WTC11 (cell line): ENCODE results near the gene MACROD2. TPM values are rescaled to one million over a fixed set of nuclear protein-coding genes. Genes with fewer than 3 reads are reported as not detected.
A peak's percentile ranks its signal among the peaks of the same experiment; 100 is the strongest.

ENCODE experiments used
- ATAC-seq: fragments of 200-7000 bp; cut with Tn5 transposase; 2 replicates; pipeline ENCODE4 v1.10.0; 2021; ENCODE audit warnings: mild to moderate bottlenecking, moderate library complexity
- CTCF ChIA-PET: fragments of 300-600 bp; sonication (Branson Sonifier 250); formaldehyde crosslinking; loops from one replicate; lab custom pipeline; 2021; ENCODE audit warnings: antibody characterized with exemption; lab: Charles Lee
- POLR2A ChIA-PET: fragments of 350-600 bp; sonication (Branson Sonifier 250); formaldehyde crosslinking; loops from one replicate; lab custom pipeline; 2021; ENCODE audit warnings: antibody characterized with exemption; lab: Charles Lee
- DNase-seq: peaks from one replicate; pipeline ENCODE4 v3.0.0; 2021; ENCODE audit warnings: low spot score
- H3K27ac Mint-ChIP-seq: 2 replicates; pipeline ENCODE4 v1.8.0; 2021; ENCODE audit warnings: mixed read lengths
- H3K27me3 Mint-ChIP-seq: 2 replicates; pipeline ENCODE4 v1.8.0; 2021; ENCODE audit warnings: low read depth, mild to moderate bottlenecking, moderate library complexity, mixed read lengths
- H3K36me3 Mint-ChIP-seq: 2 replicates; pipeline ENCODE4 v1.8.0; 2021; ENCODE audit warnings: mixed read lengths
- H3K4me1 Mint-ChIP-seq: 2 replicates; pipeline ENCODE4 v1.8.0; 2022; ENCODE audit warnings: mixed read lengths
- H3K4me3 Mint-ChIP-seq: 2 replicates; pipeline ENCODE4 v1.8.0; 2021; ENCODE audit warnings: mild to moderate bottlenecking, moderate library complexity, mixed read lengths
- H3K9me3 Mint-ChIP-seq: 2 replicates; pipeline ENCODE4 v1.8.0; 2021; ENCODE audit warnings: mixed read lengths
- ATF1 ChIP-seq: sonication (generic); formaldehyde crosslinking; IDR thresholded peaks from 2 replicates; pipeline ENCODE4 v1.8.1; 2023; ENCODE audit warnings: mild to moderate bottlenecking, moderate library complexity, missing genetic modification reagents
- CBFB ChIP-seq: sonication (generic); formaldehyde crosslinking; IDR thresholded peaks from 2 replicates; pipeline ENCODE4 v1.8.1; 2022; ENCODE audit warnings: mild to moderate bottlenecking, low read depth, missing genetic modification reagents
- CREM ChIP-seq: sonication (generic); formaldehyde crosslinking; IDR thresholded peaks from 2 replicates; pipeline ENCODE4 v1.8.1; 2022; ENCODE audit warnings: mild to moderate bottlenecking, missing genetic modification reagents, moderate library complexity
- ELF4 ChIP-seq: sonication (generic); formaldehyde crosslinking; IDR thresholded peaks from 2 replicates; pipeline ENCODE4 v1.8.1; 2022; ENCODE audit warnings: low read depth, mild to moderate bottlenecking, moderate library complexity, missing genetic modification reagents
- ESRRA ChIP-seq: sonication (generic); formaldehyde crosslinking; IDR thresholded peaks from 2 replicates; pipeline ENCODE4 v1.8.1; 2022; ENCODE audit warnings: mild to moderate bottlenecking, missing genetic modification reagents, borderline replicate concordance
- JAZF1 ChIP-seq: fragments of 250-450 bp; sonication (Bioruptor Pico); IDR thresholded peaks from 2 replicates; pipeline ENCODE4 v1.9.0; 2021; ENCODE audit warnings: moderate library complexity, mild to moderate bottlenecking, inconsistent platforms
- JUN ChIP-seq: sonication (generic); formaldehyde crosslinking; IDR thresholded peaks from 2 replicates; pipeline ENCODE4 v1.8.0; 2023; ENCODE audit warnings: mild to moderate bottlenecking, missing genetic modification reagents
- NFATC4 ChIP-seq: fragments of 250-450 bp; sonication (Bioruptor Pico); IDR thresholded peaks from 2 replicates; pipeline ENCODE4 v1.9.0; 2021; ENCODE audit warnings: mild to moderate bottlenecking
- NR2C2 ChIP-seq: sonication (generic); formaldehyde crosslinking; IDR thresholded peaks from 2 replicates; pipeline ENCODE4 v1.8.0; 2022; ENCODE audit warnings: mild to moderate bottlenecking, missing genetic modification reagents
- SMAD3 ChIP-seq: sonication (generic); formaldehyde crosslinking; IDR thresholded peaks from 2 replicates; pipeline ENCODE4 v1.8.0; 2022; ENCODE audit warnings: missing genetic modification reagents, mild to moderate bottlenecking, borderline replicate concordance
- SOX15 ChIP-seq: fragments of 250-450 bp; sonication (Bioruptor Pico); IDR thresholded peaks from 2 replicates; pipeline ENCODE4 v1.9.0; 2021; ENCODE audit warnings: mild to moderate bottlenecking
- TCF7 ChIP-seq: sonication (generic); formaldehyde crosslinking; IDR thresholded peaks from 2 replicates; pipeline ENCODE4 v1.8.0; 2022; ENCODE audit warnings: mild to moderate bottlenecking, low read depth, missing genetic modification reagents, moderate library complexity
- TEAD4 ChIP-seq: sonication (generic); formaldehyde crosslinking; IDR thresholded peaks from 2 replicates; pipeline ENCODE4 v1.8.0; 2022; ENCODE audit warnings: mild to moderate bottlenecking, missing genetic modification reagents
- ZNF232 ChIP-seq: sonication (generic); formaldehyde crosslinking; IDR thresholded peaks from 2 replicates; pipeline ENCODE4 v1.8.0; 2022; ENCODE audit warnings: mild to moderate bottlenecking, missing genetic modification reagents
- ZNF416 ChIP-seq: fragments of 250-450 bp; sonication (Bioruptor Pico); IDR thresholded peaks from 2 replicates; pipeline ENCODE4 v1.9.0; 2021; ENCODE audit warnings: mild to moderate bottlenecking, inconsistent platforms
- total RNA-seq: library from RNA; stranded (reverse); gene quantifications from 3 replicates; pipeline ENCODE4 v1.2.3, GENCODE V29; 2021
- TF ChIP-seq, protein P1 (sequence below): sonication (generic); formaldehyde crosslinking; IDR thresholded peaks from 2 replicates; pipeline ENCODE4 v1.8.1; 2023; ENCODE audit warnings: mild to moderate bottlenecking, missing genetic modification reagents, moderate library complexity
- TF ChIP-seq, protein P2 (sequence below): sonication (generic); formaldehyde crosslinking; IDR thresholded peaks from 2 replicates; pipeline ENCODE4 v1.8.1; 2023; ENCODE audit warnings: mild to moderate bottlenecking, missing genetic modification reagents
- TF ChIP-seq, protein P3 (sequence below): sonication (generic); formaldehyde crosslinking; IDR thresholded peaks from 2 replicates; pipeline ENCODE4 v1.8.0; 2022; ENCODE audit warnings: missing genetic modification reagents
- TF ChIP-seq, protein P4 (sequence below): fragments of 250-450 bp; sonication (Bioruptor Pico); IDR thresholded peaks from 2 replicates; pipeline ENCODE4 v1.9.0; 2021; ENCODE audit warnings: mild to moderate bottlenecking
- TF ChIP-seq, protein P5 (sequence below): fragments of 250-450 bp; sonication (Bioruptor Pico); conservative IDR thresholded peaks from 2 replicates; pipeline ENCODE4 v1.9.0; 2021; ENCODE audit warnings: mild to moderate bottlenecking
- TF ChIP-seq, protein P6 (sequence below): sonication (generic); formaldehyde crosslinking; IDR thresholded peaks from 2 replicates; pipeline ENCODE4 v1.8.1; 2022; ENCODE audit warnings: low read depth, missing genetic modification reagents, borderline replicate concordance
- TF ChIP-seq, protein P7 (sequence below): sonication (generic); formaldehyde crosslinking; conservative IDR thresholded peaks from 2 replicates; pipeline ENCODE4 v1.8.1; 2022; ENCODE audit warnings: mild to moderate bottlenecking, missing genetic modification reagents
- TF ChIP-seq, protein P8 (sequence below): fragments of 250-450 bp; sonication (Bioruptor Pico); IDR thresholded peaks from 2 replicates; pipeline ENCODE4 v1.8.0; 2021; ENCODE audit warnings: mild to moderate bottlenecking
- TF ChIP-seq, protein P9 (sequence below): sonication (generic); formaldehyde crosslinking; IDR thresholded peaks from 2 replicates; pipeline ENCODE4 v1.8.1; 2022; ENCODE audit warnings: mild to moderate bottlenecking, moderate library complexity, missing genetic modification reagents

MACROD2 gene
- total RNA-seq, 1 experiment from 2014 or later: 4.1 TPM

DNA sequence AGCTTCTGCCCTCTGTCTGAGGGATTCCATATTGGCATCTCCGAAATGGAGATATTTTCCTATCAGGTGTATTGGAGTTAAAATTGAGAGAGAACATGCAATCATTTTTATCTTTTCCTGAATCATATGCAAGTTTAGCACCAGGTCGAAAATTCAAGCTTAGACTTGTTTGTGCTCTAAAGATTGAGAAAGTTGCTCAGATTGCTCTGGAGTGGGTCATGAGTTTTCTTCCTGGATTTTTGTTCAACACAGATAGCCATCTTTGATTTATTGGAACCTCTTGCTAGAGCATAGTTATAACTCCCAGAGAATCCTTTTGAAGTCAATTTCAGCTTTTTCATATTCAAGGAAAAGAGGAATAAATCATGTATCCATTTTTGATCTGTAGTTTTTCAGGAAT is 715.6 kb downstream of the MACROD2 start:
- Mint-ChIP-seq H3K27me3 (no peaks in the 10 kb centered on the region; the same call in 1 of the 2 replicates), H3K27ac (peak overlapping the region; percentile 13; the same call in 1 of the 2 replicates), H3K4me3 (no peak overlapping the region), H3K36me3 (no peaks in the 10 kb centered on the region; the same call in 1 of the 2 replicates), H3K9me3 (peaks cover 7% of the 10 kb centered on the region), H3K4me1 (peaks cover 70% of the 10 kb centered on the region)
- CTCF ChIA-PET: interaction anchor here (1.2 kb wide), 1 partner anchor 373 kb away, joined by 4 read pairs; the partner anchor contains the start of gene FLRT3
- POLR2A ChIA-PET: no interaction called here
- TF ChIP-seq, protein P1, sequence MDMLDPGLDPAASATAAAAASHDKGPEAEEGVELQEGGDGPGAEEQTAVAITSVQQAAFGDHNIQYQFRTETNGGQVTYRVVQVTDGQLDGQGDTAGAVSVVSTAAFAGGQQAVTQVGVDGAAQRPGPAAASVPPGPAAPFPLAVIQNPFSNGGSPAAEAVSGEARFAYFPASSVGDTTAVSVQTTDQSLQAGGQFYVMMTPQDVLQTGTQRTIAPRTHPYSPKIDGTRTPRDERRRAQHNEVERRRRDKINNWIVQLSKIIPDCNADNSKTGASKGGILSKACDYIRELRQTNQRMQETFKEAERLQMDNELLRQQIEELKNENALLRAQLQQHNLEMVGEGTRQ (CRISPR knock-in tag): no peak
- TF ChIP-seq CBFB (CRISPR knock-in tag) (no peak), JUN (CRISPR knock-in tag) (no peak), TEAD4 (CRISPR knock-in tag) (no peak), NFATC4 (CRISPR knock-in tag) (no peak), ZNF232 (CRISPR knock-in tag) (no peak), ATF1 (CRISPR knock-in tag) (no peak), TCF7 (CRISPR knock-in tag) (no peak), JAZF1 (no peak), ESRRA (CRISPR knock-in tag) (no peak)
- TF ChIP-seq, protein P2, sequence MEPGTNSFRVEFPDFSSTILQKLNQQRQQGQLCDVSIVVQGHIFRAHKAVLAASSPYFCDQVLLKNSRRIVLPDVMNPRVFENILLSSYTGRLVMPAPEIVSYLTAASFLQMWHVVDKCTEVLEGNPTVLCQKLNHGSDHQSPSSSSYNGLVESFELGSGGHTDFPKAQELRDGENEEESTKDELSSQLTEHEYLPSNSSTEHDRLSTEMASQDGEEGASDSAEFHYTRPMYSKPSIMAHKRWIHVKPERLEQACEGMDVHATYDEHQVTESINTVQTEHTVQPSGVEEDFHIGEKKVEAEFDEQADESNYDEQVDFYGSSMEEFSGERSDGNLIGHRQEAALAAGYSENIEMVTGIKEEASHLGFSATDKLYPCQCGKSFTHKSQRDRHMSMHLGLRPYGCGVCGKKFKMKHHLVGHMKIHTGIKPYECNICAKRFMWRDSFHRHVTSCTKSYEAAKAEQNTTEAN: no peak
- TF ChIP-seq, protein P3, sequence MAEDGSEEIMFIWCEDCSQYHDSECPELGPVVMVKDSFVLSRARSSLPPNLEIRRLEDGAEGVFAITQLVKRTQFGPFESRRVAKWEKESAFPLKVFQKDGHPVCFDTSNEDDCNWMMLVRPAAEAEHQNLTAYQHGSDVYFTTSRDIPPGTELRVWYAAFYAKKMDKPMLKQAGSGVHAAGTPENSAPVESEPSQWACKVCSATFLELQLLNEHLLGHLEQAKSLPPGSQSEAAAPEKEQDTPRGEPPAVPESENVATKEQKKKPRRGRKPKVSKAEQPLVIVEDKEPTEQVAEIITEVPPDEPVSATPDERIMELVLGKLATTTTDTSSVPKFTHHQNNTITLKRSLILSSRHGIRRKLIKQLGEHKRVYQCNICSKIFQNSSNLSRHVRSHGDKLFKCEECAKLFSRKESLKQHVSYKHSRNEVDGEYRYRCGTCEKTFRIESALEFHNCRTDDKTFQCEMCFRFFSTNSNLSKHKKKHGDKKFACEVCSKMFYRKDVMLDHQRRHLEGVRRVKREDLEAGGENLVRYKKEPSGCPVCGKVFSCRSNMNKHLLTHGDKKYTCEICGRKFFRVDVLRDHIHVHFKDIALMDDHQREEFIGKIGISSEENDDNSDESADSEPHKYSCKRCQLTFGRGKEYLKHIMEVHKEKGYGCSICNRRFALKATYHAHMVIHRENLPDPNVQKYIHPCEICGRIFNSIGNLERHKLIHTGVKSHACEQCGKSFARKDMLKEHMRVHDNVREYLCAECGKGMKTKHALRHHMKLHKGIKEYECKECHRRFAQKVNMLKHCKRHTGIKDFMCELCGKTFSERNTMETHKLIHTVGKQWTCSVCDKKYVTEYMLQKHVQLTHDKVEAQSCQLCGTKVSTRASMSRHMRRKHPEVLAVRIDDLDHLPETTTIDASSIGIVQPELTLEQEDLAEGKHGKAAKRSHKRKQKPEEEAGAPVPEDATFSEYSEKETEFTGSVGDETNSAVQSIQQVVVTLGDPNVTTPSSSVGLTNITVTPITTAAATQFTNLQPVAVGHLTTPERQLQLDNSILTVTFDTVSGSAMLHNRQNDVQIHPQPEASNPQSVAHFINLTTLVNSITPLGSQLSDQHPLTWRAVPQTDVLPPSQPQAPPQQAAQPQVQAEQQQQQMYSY (CRISPR knock-in tag): no peak
- TF ChIP-seq, protein P4, sequence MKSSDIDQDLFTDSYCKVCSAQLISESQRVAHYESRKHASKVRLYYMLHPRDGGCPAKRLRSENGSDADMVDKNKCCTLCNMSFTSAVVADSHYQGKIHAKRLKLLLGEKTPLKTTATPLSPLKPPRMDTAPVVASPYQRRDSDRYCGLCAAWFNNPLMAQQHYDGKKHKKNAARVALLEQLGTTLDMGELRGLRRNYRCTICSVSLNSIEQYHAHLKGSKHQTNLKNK (CRISPR knock-in tag): no peak
- TF ChIP-seq, protein P5, sequence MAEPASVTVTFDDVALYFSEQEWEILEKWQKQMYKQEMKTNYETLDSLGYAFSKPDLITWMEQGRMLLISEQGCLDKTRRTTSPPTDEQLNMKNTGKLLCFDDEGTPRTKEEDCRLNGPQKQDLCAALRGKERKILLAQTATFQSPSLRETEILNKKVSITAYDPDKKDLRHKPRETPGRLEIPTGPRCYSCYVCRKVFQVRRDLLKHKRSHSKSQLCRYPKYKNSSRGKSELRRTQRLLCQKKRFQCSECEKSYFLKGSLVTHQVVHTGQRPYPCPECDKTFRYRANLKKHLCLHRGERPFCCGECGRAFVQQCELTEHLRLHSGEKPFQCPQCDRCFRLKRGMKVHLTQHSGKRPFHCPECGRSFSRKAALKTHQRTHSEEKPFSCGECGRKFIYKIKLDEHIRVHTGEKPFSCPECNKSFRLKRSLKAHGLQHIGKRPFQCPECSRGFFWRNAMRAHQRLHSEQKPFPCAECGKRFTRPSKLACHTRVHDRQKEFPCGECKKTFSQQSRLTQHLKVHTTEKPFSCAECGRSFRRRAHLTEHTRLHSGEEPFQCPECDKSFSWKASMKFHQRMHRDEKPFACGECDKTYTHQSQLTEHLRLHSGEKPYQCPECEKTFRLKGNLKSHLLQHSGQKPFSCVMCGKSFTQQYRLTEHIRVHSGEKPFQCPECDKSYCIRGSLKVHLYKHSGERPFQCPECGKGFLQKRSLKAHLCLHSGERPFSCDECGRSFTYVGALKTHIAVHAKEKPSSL (CRISPR knock-in tag): no peak
- ATAC-seq (no peak), DNase-seq (no peak)

DNA sequence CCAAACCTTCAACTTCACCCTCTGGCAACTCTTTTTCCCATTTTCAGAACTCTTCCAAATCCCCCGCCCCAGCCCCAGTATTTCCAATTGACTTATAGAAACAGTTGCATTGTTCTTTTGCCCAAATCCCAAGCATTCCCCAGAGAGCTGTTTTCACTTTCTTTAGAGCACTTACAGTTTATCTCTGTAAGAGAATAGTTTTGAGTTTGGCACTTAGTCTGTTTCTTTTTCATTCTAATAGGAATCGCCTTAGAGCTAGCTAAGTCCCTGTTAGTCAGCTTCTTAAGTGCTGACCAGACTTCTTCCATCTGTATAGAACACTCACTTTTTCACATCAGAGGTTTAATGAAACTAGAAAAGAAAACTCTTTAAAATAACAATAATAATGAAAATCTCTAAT is 716.3 kb downstream of the MACROD2 start:
- DNase-seq (no peak), ATAC-seq (peak; percentile 7)
- no peaks in the 10 kb centered on the region; the same call in 1 of the 2 replicates for H3K27me3 Mint-ChIP-seq
- CTCF ChIA-PET: interaction anchor here (0.7 to 1.2 kb wide), 2 partner anchors 279 to 374 kb away, joined by 3 to 4 read pairs; partner anchors contain the start of gene FLRT3
- H3K27ac Mint-ChIP-seq: peak overlapping the region; percentile 92
- peak overlapping the region; percentile 23 for H3K4me3 Mint-ChIP-seq
- no peaks in the 10 kb centered on the region; the same call in 1 of the 2 replicates for H3K36me3 Mint-ChIP-seq
- H3K9me3 Mint-ChIP-seq: peaks cover 7% of the 10 kb centered on the region
- H3K4me1 Mint-ChIP-seq: peaks cover 77% of the 10 kb centered on the region
- POLR2A ChIA-PET: no interaction called here
- TF ChIP-seq ELF4 (CRISPR knock-in tag) (no peak), TEAD4 (CRISPR knock-in tag) (no peak), CREM (CRISPR knock-in tag) (no peak), SMAD3 (CRISPR knock-in tag) (no peak), ZNF416 (CRISPR knock-in tag) (no peak), SOX15 (CRISPR knock-in tag) (no peak), NR2C2 (no peak)
- TF ChIP-seq, protein P6, sequence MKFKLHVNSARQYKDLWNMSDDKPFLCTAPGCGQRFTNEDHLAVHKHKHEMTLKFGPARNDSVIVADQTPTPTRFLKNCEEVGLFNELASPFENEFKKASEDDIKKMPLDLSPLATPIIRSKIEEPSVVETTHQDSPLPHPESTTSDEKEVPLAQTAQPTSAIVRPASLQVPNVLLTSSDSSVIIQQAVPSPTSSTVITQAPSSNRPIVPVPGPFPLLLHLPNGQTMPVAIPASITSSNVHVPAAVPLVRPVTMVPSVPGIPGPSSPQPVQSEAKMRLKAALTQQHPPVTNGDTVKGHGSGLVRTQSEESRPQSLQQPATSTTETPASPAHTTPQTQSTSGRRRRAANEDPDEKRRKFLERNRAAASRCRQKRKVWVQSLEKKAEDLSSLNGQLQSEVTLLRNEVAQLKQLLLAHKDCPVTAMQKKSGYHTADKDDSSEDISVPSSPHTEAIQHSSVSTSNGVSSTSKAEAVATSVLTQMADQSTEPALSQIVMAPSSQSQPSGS: no peak
- TF ChIP-seq, protein P7, sequence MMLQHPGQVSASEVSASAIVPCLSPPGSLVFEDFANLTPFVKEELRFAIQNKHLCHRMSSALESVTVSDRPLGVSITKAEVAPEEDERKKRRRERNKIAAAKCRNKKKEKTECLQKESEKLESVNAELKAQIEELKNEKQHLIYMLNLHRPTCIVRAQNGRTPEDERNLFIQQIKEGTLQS (CRISPR knock-in tag): no peak
- TF ChIP-seq, protein P8, sequence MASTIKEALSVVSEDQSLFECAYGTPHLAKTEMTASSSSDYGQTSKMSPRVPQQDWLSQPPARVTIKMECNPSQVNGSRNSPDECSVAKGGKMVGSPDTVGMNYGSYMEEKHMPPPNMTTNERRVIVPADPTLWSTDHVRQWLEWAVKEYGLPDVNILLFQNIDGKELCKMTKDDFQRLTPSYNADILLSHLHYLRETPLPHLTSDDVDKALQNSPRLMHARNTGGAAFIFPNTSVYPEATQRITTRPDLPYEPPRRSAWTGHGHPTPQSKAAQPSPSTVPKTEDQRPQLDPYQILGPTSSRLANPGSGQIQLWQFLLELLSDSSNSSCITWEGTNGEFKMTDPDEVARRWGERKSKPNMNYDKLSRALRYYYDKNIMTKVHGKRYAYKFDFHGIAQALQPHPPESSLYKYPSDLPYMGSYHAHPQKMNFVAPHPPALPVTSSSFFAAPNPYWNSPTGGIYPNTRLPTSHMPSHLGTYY: no peak
- TF ChIP-seq, protein P9, sequence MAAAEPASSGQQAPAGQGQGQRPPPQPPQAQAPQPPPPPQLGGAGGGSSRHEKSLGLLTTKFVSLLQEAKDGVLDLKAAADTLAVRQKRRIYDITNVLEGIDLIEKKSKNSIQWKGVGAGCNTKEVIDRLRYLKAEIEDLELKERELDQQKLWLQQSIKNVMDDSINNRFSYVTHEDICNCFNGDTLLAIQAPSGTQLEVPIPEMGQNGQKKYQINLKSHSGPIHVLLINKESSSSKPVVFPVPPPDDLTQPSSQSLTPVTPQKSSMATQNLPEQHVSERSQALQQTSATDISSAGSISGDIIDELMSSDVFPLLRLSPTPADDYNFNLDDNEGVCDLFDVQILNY (CRISPR knock-in tag): no peak
